ENCODE data around the gene ANXA10. TPM values are rescaled to one million over a fixed set of nuclear protein-coding genes. Genes with fewer than 3 reads are reported as not detected.
"Not testable (repeated sequence)": the region's sequence is repeated elsewhere in the genome, so short reads cannot be mapped to it uniquely, and the experiment has no call there.

ANXA10 gene
- total and polyA plus RNA-seq, 2 donors = 0.19 to 0.34 TPM

DNA sequence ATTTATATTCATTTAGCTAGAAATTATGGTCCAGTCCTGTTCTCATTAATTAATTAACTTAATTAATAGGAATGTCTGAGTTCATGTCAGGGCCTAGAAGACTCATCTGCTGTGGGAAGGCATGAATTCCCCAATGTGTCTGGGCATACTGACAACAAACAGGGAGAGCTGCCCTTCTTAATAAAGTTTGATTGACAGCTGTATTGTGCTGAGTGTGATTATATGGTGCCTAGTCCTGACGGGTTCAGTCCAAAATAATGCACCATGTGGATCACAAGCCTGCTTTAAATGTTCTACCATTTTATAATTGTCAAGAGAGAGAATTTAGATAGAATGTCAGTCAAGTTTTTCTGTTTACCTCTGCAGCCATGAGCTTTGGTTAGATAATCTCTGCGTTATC, 34.6 kb downstream of the ANXA10 start:
- DNase-seq (ENCODE audit: low read depth in 6 of 9, low spot score in 9 of 9) = no peak
- 95% methylated on average over 2 of the region's 2 CpGs for WGBS
- Histone ChIP-seq H3K4me3 (ENCODE audit: low read length in 2 of 2) (no peak overlapping the region), H3K27ac (ENCODE audit: low read depth in 1 of 2, low read length in 1 of 2) (no peak overlapping the region), H3K9me3 (ENCODE audit: control insufficient read depth in 2 of 2, insufficient read depth in 1 of 2, low read length in 1 of 2) (no peaks in the 10 kb centered on the region), H3K4me1 (ENCODE audit: control insufficient read depth in 2 of 2, insufficient read depth in 2 of 2, low read length in 2 of 2) (no peaks in the 10 kb centered on the region), H3K27me3 (ENCODE audit: control insufficient read depth in 2 of 2, insufficient read depth in 1 of 2, low read length in 1 of 2) (no peaks in the 10 kb centered on the region), H3K36me3 (ENCODE audit: control insufficient read depth in 2 of 2, insufficient read depth in 2 of 2, low read length in 1 of 2) (no peaks in the 10 kb centered on the region)

DNA sequence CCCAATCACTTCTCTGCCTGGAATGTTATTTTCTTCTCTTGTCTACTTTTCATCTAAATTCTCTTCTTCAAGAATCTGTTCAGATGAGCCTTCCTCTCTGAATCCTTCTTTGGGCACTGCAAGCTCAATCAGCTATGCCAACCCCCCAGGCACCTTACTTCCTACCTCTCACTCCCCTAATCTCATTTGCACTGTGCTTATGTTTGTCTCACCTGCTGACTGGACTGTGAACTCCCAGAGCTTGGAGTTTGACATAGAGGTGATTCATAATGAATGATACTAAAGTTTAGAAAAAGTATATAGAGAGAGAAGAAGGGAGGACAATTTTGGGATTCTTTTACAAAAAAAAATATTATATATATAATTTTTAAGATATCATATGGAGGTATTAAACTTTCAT, 36.3 kb downstream of the ANXA10 start:
- no peak for DNase-seq (ENCODE audit: low read depth in 6 of 9, low spot score in 9 of 9)
- H3K4me1 ChIP-seq (ENCODE audit: control insufficient read depth in 2 of 2, insufficient read depth in 2 of 2, low read length in 2 of 2) = no peaks in the 10 kb centered on the region
- no peaks in the 10 kb centered on the region for H3K36me3 ChIP-seq (ENCODE audit: control insufficient read depth in 2 of 2, insufficient read depth in 2 of 2, low read length in 1 of 2)
- H3K9me3 ChIP-seq (ENCODE audit: control insufficient read depth in 2 of 2, insufficient read depth in 1 of 2, low read length in 1 of 2) = no peaks in the 10 kb centered on the region
- no peaks in the 10 kb centered on the region for H3K27me3 ChIP-seq (ENCODE audit: control insufficient read depth in 2 of 2, insufficient read depth in 1 of 2, low read length in 1 of 2)
- H3K4me3 ChIP-seq (ENCODE audit: low read length in 2 of 2) = no peak overlapping the region
- no peak overlapping the region for H3K27ac ChIP-seq (ENCODE audit: low read depth in 1 of 2, low read length in 1 of 2)

DNA sequence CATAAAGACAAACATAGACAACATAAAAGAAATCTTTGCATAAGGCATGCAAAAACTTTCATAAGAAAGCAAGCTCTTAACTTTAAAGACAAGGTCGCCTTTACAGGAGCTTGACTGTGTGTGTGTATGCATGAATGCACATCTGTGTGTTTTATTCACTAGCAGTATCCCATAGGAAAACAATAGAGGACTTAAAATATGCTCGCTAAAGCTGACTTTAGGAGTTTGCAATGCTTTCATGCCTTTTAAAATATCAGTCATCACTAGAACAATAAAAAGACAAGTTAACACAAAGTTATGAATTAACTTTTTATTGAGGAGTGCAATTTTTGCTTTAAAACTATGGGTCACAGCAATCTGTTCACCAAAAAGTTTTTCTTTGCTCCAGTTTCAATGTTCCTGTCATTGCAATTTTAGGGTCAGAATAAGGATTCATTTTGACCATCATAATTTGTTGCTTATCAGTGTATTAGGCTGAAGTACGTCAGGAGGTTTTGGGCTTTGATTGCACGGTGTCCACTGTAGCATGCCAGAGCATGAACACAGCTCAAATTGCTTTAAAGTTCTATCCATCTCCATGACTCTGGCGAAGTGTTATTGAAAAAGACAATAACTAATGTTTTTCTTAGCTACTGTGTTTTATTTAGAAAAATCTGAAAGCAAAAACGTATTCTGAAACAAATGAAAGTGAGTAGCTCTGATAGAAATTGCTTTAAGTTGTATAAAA, 36.9 kb downstream of the ANXA10 start:
- Histone ChIP-seq H3K4me1 (ENCODE audit: control insufficient read depth in 2 of 2, insufficient read depth in 2 of 2, low read length in 2 of 2) (no peaks in the 10 kb centered on the region), H3K9me3 (ENCODE audit: control insufficient read depth in 2 of 2, insufficient read depth in 1 of 2, low read length in 1 of 2) (no peaks in the 10 kb centered on the region), H3K27me3 (ENCODE audit: control insufficient read depth in 2 of 2, insufficient read depth in 1 of 2, low read length in 1 of 2) (no peaks in the 10 kb centered on the region), H3K36me3 (ENCODE audit: control insufficient read depth in 2 of 2, insufficient read depth in 2 of 2, low read length in 1 of 2) (no peaks in the 10 kb centered on the region), H3K4me3 (ENCODE audit: low read length in 2 of 2) (no peak overlapping the region), H3K27ac (ENCODE audit: low read depth in 1 of 2, low read length in 1 of 2) (no peak overlapping the region)
- DNase-seq (ENCODE audit: low read depth in 6 of 9, low spot score in 9 of 9) = no peak
- 90% methylated on average over 6 of the region's 6 CpGs for WGBS

DNA sequence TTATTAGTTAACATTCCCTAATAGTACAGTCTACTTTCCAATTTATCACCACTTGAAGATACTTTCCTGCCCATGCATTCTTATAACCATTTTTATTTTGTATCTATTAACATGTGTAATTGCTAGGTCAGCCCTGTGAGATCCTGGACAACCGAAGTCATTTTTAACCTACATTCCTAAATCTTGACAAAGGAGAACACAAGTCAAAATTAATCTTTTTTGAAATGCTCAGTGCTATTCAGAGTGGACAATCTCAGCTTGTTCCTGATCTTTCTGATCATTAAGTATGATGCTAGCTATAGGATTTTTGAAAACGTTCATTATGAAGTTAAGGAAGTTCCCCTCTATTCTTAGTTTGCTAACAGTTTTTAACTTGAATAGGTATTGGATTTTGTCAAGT, 37.5 kb downstream of the ANXA10 start:
- Histone ChIP-seq H3K27ac (ENCODE audit: low read depth in 1 of 2, low read length in 1 of 2) (no peak overlapping the region), H3K27me3 (ENCODE audit: control insufficient read depth in 2 of 2, insufficient read depth in 1 of 2, low read length in 1 of 2) (no peaks in the 10 kb centered on the region), H3K4me1 (ENCODE audit: control insufficient read depth in 2 of 2, insufficient read depth in 2 of 2, low read length in 2 of 2) (no peaks in the 10 kb centered on the region), H3K4me3 (ENCODE audit: low read length in 2 of 2) (no peak overlapping the region), H3K36me3 (ENCODE audit: control insufficient read depth in 2 of 2, insufficient read depth in 2 of 2, low read length in 1 of 2) (no peaks in the 10 kb centered on the region), H3K9me3 (ENCODE audit: control insufficient read depth in 2 of 2, insufficient read depth in 1 of 2, low read length in 1 of 2) (no peaks in the 10 kb centered on the region)
- no peak for DNase-seq (ENCODE audit: low read depth in 6 of 9, low spot score in 9 of 9)
- 94% methylated on average over 2 of the region's 2 CpGs for WGBS

DNA sequence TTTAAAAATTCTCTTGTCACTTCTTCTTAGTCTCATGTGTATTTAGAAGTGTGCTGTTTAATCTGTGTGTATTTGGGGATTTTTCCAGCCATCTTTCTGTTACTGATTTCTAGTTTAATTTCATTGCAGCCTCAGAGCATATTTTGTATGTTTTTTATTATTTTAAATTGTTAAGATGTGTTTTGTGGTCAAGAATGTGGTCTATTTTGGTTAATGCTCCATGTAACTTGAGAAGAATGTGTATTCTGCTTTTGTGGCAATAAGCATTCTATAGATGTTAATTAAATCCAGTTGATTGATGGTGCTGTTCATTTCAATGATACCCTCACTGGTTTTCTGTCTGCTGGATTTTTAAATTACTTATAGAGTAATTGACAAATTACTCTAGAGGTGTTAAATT, 38.9 kb downstream of the ANXA10 start:
- no peak for DNase-seq (ENCODE audit: low read depth in 6 of 9, low spot score in 9 of 9)
- Histone ChIP-seq H3K36me3 (ENCODE audit: control insufficient read depth in 2 of 2, insufficient read depth in 2 of 2, low read length in 1 of 2) (no peaks in the 10 kb centered on the region), H3K4me3 (ENCODE audit: low read length in 2 of 2) (no peak overlapping the region), H3K27ac (ENCODE audit: low read depth in 1 of 2, low read length in 1 of 2) (no peak overlapping the region), H3K9me3 (ENCODE audit: control insufficient read depth in 2 of 2, insufficient read depth in 1 of 2, low read length in 1 of 2) (no peaks in the 10 kb centered on the region), H3K27me3 (ENCODE audit: control insufficient read depth in 2 of 2, insufficient read depth in 1 of 2, low read length in 1 of 2) (no peaks in the 10 kb centered on the region), H3K4me1 (ENCODE audit: control insufficient read depth in 2 of 2, insufficient read depth in 2 of 2, low read length in 2 of 2) (no peaks in the 10 kb centered on the region)

DNA sequence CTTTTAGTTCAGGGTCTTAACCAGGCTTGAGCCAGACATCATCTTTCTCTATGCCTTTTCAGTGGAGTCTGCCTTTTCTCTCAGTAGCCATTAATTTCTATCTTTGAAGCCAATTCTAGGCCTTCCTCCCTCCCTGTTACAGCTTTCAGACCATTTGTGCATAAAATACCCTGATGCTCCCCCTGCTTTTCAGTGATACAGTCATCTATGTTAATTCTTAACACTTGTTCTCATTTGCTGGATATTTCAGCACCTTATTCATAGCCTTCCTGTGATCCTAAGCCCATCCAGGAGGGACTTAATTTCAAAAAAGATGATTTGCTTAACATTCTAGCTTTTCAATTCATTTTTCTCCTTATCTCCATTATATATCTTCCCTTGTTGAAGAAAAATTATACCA, 42.3 kb downstream of the ANXA10 start:
- H3K27ac ChIP-seq (ENCODE audit: low read depth in 1 of 2, low read length in 1 of 2) = no peak overlapping the region

DNA sequence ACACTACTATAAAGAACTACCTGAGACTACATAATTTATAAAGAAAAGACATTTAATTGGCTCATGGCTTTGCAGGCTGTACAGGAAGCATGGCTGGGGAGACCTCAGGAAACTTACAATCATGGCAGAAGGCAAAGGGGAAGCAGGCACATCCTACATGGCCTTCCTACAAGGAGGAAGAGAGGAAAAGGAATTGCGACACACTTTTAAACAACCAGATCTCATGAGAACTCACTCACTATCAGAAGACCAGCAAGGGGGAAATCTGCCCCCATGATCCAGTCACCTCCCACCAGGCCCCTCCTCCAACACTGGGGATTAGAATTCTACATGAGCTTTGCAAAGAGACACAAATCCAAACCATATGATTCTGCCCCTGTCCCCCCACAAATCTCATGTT, 43.5 kb downstream of the ANXA10 start:
- H3K27ac ChIP-seq (ENCODE audit: low read depth in 1 of 2, low read length in 1 of 2); H3K36me3 ChIP-seq (ENCODE audit: control insufficient read depth in 2 of 2, insufficient read depth in 2 of 2, low read length in 1 of 2); H3K9me3 ChIP-seq (ENCODE audit: control insufficient read depth in 2 of 2, insufficient read depth in 1 of 2, low read length in 1 of 2); DNase-seq (ENCODE audit: low read depth in 6 of 9, low spot score in 9 of 9); H3K27me3 ChIP-seq (ENCODE audit: control insufficient read depth in 2 of 2, insufficient read depth in 1 of 2, low read length in 1 of 2); H3K4me1 ChIP-seq (ENCODE audit: control insufficient read depth in 2 of 2, insufficient read depth in 2 of 2, low read length in 2 of 2); H3K4me3 ChIP-seq (ENCODE audit: low read length in 2 of 2): not testable (repeated sequence)
- 100% methylated on average over 1 of the region's 1 CpG for WGBS

More for the DNA sequence above, 42.3 kb downstream of the ANXA10 start:
- Histone ChIP-seq H3K4me1 (ENCODE audit: control insufficient read depth in 2 of 2, insufficient read depth in 2 of 2, low read length in 2 of 2) (no peaks in the 10 kb centered on the region), H3K9me3 (ENCODE audit: control insufficient read depth in 2 of 2, insufficient read depth in 1 of 2, low read length in 1 of 2) (no peaks in the 10 kb centered on the region), H3K4me3 (ENCODE audit: low read length in 2 of 2) (no peak overlapping the region), H3K27me3 (ENCODE audit: control insufficient read depth in 2 of 2, insufficient read depth in 1 of 2, low read length in 1 of 2) (no peaks in the 10 kb centered on the region), H3K36me3 (ENCODE audit: control insufficient read depth in 2 of 2, insufficient read depth in 2 of 2, low read length in 1 of 2) (no peaks in the 10 kb centered on the region)
- DNase-seq (ENCODE audit: low read depth in 6 of 9, low spot score in 9 of 9) = no peak

DNA sequence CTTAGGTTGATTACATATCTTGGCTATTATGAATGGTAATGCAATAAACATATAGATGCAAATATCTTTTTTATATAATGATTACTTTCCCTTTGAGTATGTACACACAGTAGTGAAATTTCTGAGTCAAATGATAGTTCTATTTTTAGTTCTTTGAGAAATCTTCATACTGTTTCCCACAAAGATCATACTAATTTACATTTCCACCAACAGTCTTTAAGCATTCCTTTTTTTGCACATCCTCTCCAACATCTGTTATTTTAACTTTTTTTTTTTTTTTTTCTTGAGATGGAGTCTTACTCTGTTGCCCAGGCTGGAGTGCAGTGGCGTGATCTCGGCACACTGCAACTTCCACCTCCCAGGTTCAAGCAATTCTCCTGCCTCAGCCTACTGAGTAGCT, 45.4 kb downstream of the ANXA10 start:
- not testable (repeated sequence) for H3K4me3 ChIP-seq (ENCODE audit: low read length in 2 of 2); DNase-seq (ENCODE audit: low read depth in 6 of 9, low spot score in 9 of 9); H3K27ac ChIP-seq (ENCODE audit: low read depth in 1 of 2, low read length in 1 of 2); H3K27me3 ChIP-seq (ENCODE audit: control insufficient read depth in 2 of 2, insufficient read depth in 1 of 2, low read length in 1 of 2); H3K9me3 ChIP-seq (ENCODE audit: control insufficient read depth in 2 of 2, insufficient read depth in 1 of 2, low read length in 1 of 2); H3K36me3 ChIP-seq (ENCODE audit: control insufficient read depth in 2 of 2, insufficient read depth in 2 of 2, low read length in 1 of 2); H3K4me1 ChIP-seq (ENCODE audit: control insufficient read depth in 2 of 2, insufficient read depth in 2 of 2, low read length in 2 of 2)
- WGBS = 95% methylated on average over 2 of the region's 2 CpGs

DNA sequence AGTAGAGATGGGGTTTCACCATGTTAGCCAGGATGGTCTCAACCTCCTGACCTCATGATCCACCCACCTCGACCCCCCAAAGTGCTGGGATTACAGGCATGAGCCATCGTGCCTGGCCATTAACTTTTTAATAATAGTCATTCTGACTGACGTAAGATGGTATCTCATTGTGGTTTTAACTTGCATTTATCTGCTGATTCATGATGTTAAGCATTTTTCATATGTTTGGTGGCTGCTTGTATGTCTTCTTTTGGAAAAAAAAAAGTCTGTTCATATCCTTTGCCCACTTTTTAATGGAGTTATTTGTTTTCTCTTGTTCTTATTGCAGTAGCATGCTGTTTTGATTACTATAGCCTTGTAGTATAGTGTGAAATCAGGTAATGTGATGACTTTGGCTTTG, 45.8 kb downstream of the ANXA10 start:
- Histone ChIP-seq H3K27me3 (ENCODE audit: control insufficient read depth in 2 of 2, insufficient read depth in 1 of 2, low read length in 1 of 2) (no peaks in the 10 kb centered on the region), H3K4me1 (ENCODE audit: control insufficient read depth in 2 of 2, insufficient read depth in 2 of 2, low read length in 2 of 2) (no peaks in the 10 kb centered on the region), H3K4me3 (ENCODE audit: low read length in 2 of 2) (no peak overlapping the region), H3K9me3 (ENCODE audit: control insufficient read depth in 2 of 2, insufficient read depth in 1 of 2, low read length in 1 of 2) (no peaks in the 10 kb centered on the region), H3K27ac (ENCODE audit: low read depth in 1 of 2, low read length in 1 of 2) (no peak overlapping the region), H3K36me3 (ENCODE audit: control insufficient read depth in 2 of 2, insufficient read depth in 2 of 2, low read length in 1 of 2) (no peaks in the 10 kb centered on the region)
- no peak for DNase-seq (ENCODE audit: low read depth in 6 of 9, low spot score in 9 of 9)
- 52% methylated on average over 3 of the region's 3 CpGs for WGBS

DNA sequence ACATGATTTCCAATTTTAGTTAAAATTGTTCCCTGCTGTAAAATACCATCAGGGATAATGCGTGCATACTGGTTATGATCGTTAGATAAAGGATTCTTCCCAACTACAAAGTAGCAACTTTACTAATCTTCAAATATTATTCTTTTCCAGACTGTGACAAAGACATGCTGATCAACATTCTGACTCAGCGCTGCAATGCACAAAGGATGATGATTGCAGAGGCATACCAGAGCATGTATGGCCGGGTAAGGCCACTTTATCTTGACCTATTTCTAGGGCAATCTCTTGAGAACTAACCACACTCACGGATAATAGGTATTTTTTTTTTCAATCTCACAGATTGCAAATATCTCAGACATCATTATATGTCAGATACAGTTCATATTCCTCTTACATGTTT, 47.0 kb downstream of the ANXA10 start:
- Histone ChIP-seq H3K9me3 (ENCODE audit: control insufficient read depth in 2 of 2, insufficient read depth in 1 of 2, low read length in 1 of 2) (no peaks in the 10 kb centered on the region), H3K27me3 (ENCODE audit: control insufficient read depth in 2 of 2, insufficient read depth in 1 of 2, low read length in 1 of 2) (no peaks in the 10 kb centered on the region), H3K4me3 (ENCODE audit: low read length in 2 of 2) (no peak overlapping the region), H3K4me1 (ENCODE audit: control insufficient read depth in 2 of 2, insufficient read depth in 2 of 2, low read length in 2 of 2) (no peaks in the 10 kb centered on the region), H3K36me3 (ENCODE audit: control insufficient read depth in 2 of 2, insufficient read depth in 2 of 2, low read length in 1 of 2) (no peaks in the 10 kb centered on the region), H3K27ac (ENCODE audit: low read depth in 1 of 2, low read length in 1 of 2) (no peak overlapping the region)
- WGBS = 94% methylated on average over 5 of the region's 5 CpGs
- no peak for DNase-seq (ENCODE audit: low read depth in 6 of 9, low spot score in 9 of 9)

Data from thymus (tissue), 11 donors.